Trophoblast cell (in vitro differentiated cells and primary cell): ENCODE results near the gene ANO8.

ENCODE experiments used
- DNase-seq, 2 donors: peaks; one replicate each; pipeline ENCODE4 v3.0.0-alpha.2; 2016
- H2AFZ ChIP-seq: 2 replicates; pipeline ENCODE4 v1.6.1; 2013; ENCODE audit warnings: low read length, moderate library complexity, mild to moderate bottlenecking; ENCODE audit not compliant: insufficient read depth, poor library complexity
- H2AK5ac ChIP-seq: 2 replicates; pipeline ENCODE4 v1.6.1; 2013; ENCODE audit warnings: mild to moderate bottlenecking, low read length
- H2BK120ac ChIP-seq: 2 replicates; pipeline ENCODE4 v1.6.1; 2013; ENCODE audit warnings: low read length, mild to moderate bottlenecking, moderate library complexity; ENCODE audit not compliant: insufficient read depth, poor library complexity
- H2BK12ac ChIP-seq: 2 replicates; pipeline ENCODE4 v1.6.1; 2013; ENCODE audit warnings: mild to moderate bottlenecking, low read length, moderate library complexity
- H2BK5ac ChIP-seq: 2 replicates; pipeline ENCODE4 v1.6.1; 2013; ENCODE audit warnings: low read length, low read depth, moderate library complexity, mild to moderate bottlenecking; ENCODE audit not compliant: poor library complexity
- H3K14ac ChIP-seq: 2 replicates; pipeline ENCODE4 v1.6.1; 2013; ENCODE audit warnings: mild to moderate bottlenecking, low read length
- H3K18ac ChIP-seq: 2 replicates; pipeline ENCODE4 v1.6.1; 2013; ENCODE audit warnings: mild to moderate bottlenecking, low read length
- H3K23ac ChIP-seq: 2 replicates; pipeline ENCODE4 v1.6.1; 2013; ENCODE audit warnings: low read length
- H3K27ac ChIP-seq: 2 replicates; pipeline ENCODE4 v1.5.1; 2013; ENCODE audit warnings: low read depth, mild to moderate bottlenecking, inconsistent platforms, low read length, moderate library complexity
- H3K27me3 ChIP-seq: 2 replicates; pipeline ENCODE4 v1.6.1; 2013; ENCODE audit warnings: inconsistent platforms, mild to moderate bottlenecking, low read length, moderate library complexity; ENCODE audit not compliant: insufficient read depth
- H3K36me3 ChIP-seq, 2 experiments: 1 replicate in 1 of 2; 2 replicates in 1 of 2; pipeline ENCODE4 v1.6.1; 2013; ENCODE audit warnings: low read length in 2 of 2, mild to moderate bottlenecking in 2 of 2, moderate library complexity in 1 of 2; ENCODE audit not compliant: insufficient read depth in 2 of 2, control insufficient read depth in 1 of 2
- H3K4ac ChIP-seq: 2 replicates; pipeline ENCODE4 v1.6.1; 2013; ENCODE audit warnings: low read depth, mild to moderate bottlenecking, low read length, moderate library complexity
- H3K4me1 ChIP-seq, 2 experiments: 1 replicate in 1 of 2; 2 replicates in 1 of 2; pipeline ENCODE4 v1.6.1; 2013; ENCODE audit warnings: low read length in 2 of 2, mild to moderate bottlenecking in 2 of 2, moderate library complexity in 1 of 2; ENCODE audit not compliant: insufficient read depth in 2 of 2, control insufficient read depth in 1 of 2
- H3K4me2 ChIP-seq: 2 replicates; pipeline ENCODE4 v1.6.1; 2013; ENCODE audit warnings: inconsistent platforms, mild to moderate bottlenecking, low read length, moderate library complexity
- H3K4me3 ChIP-seq: 2 replicates; pipeline ENCODE4 v1.5.1; 2013; ENCODE audit warnings: mild to moderate bottlenecking, low read depth, low read length, inconsistent platforms
- H3K79me1 ChIP-seq: one replicate; pipeline ENCODE4 v1.6.1; 2013; ENCODE audit warnings: low read length
- H3K79me2 ChIP-seq: 2 replicates; pipeline ENCODE4 v1.6.1; 2013; ENCODE audit warnings: low read length, mild to moderate bottlenecking; ENCODE audit not compliant: control insufficient read depth, insufficient read depth, poor library complexity
- H3K9ac ChIP-seq: 2 replicates; pipeline ENCODE4 v1.6.1; 2013; ENCODE audit warnings: mild to moderate bottlenecking, low read length
- H3K9me3 ChIP-seq: 2 replicates; pipeline ENCODE4 v1.6.1; 2013; ENCODE audit warnings: low read depth, mild to moderate bottlenecking, control low read depth, inconsistent platforms, low read length; ENCODE audit not compliant: insufficient read depth
- H4K12ac ChIP-seq: 2 replicates; pipeline ENCODE4 v1.6.1; 2013; ENCODE audit warnings: low read depth, mild to moderate bottlenecking, low read length, moderate library complexity
- H4K8ac ChIP-seq: 2 replicates; pipeline ENCODE4 v1.6.1; 2013; ENCODE audit warnings: low read depth, mild to moderate bottlenecking, low read length, moderate library complexity
- H4K91ac ChIP-seq: one replicate; pipeline ENCODE4 v1.6.1; 2013; ENCODE audit warnings: low read depth, mild to moderate bottlenecking, low read length, moderate library complexity
- WGBS: extraction: QIAGEN DNeasy Blood & Tissue Kit; methylation state at CpG from one replicate; pipeline ENCODE4 v1.1.7; 2013; ENCODE audit warnings: missing lambda C conversion rate; ENCODE audit not compliant: insufficient read length, insufficient coverage; ENCODE audit errors: extremely low coverage; 5-methylcytosine and 5-hydroxymethylcytosine counted together

ANO8 gene

DNA sequence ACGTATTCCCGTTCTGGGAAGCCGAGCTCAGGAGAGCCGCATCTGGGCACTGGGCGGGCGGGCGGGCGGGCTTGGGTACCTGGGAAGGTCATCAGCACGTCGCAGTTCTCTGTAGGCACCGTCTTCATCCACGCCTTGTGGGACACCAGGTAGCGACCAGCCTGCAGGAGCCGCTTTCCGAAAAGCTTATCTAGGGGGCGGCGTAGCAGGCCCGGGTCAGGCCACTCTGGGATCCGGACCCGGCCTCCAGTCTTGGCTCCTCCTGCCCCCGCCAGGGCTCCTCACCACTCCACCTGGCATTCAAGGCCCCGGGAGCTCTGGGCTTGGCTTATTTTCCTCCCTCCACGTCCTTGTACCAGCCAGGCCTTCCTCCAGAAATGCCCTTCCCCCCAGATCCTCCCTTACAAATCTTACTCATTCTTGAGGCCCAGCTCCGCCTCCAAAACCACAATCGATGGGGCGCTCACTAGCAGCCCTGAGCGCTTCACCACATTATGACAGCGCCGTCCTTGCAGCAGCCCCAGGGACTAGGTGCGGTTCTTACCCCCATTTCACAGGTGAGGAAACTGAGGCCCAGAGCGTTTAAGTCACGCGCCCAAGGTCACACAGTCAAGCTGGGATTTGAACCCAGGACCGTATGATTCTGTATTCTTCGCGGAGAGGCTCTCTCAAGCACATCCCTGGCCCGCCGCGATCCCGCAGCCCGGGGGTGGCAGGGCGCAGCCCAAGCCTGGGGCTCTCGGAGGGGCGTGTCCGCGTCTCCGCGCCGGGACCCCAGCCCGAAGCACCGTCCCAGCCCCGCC is 843 bp downstream of the ANO8 start:
- DNase-seq: peak in 1 of 2 donors; percentile 15
- H2BK12ac ChIP-seq: peak overlapping the region; percentile 25
- H3K27me3 ChIP-seq: no peaks in the 10 kb centered on the region
- H3K4me3 ChIP-seq: peak overlapping the region; percentile 89
- WGBS: no CpG with 5 or more reads among the region's 52 CpGs
- no peak overlapping the region for H3K23ac ChIP-seq
- peak overlapping the region; percentile 90 for H4K91ac ChIP-seq
- H4K8ac ChIP-seq: peak overlapping the region; percentile 88
- H3K14ac ChIP-seq: peak overlapping the region; percentile 90
- peak overlapping the region; percentile 90 for H3K4me2 ChIP-seq
- H3K18ac ChIP-seq: peak overlapping the region; percentile 19
- peak overlapping the region; percentile 6 for H3K4ac ChIP-seq
- H3K9ac ChIP-seq: no peak overlapping the region
- peak overlapping the region; percentile 64 for H2BK120ac ChIP-seq
- no peak overlapping the region for H2BK5ac ChIP-seq
- H3K36me3 ChIP-seq: peaks cover 2 to 10% of the 10 kb centered on the region in 2 experiments
- peaks cover 26% of the 10 kb centered on the region for H3K79me1 ChIP-seq
- H2AK5ac ChIP-seq: peak overlapping the region; percentile 63
- peak overlapping the region; percentile 20 for H4K12ac ChIP-seq
- peaks cover 5% of the 10 kb centered on the region for H3K79me2 ChIP-seq
- peak overlapping the region; percentile 70 for H3K27ac ChIP-seq
- H3K4me1 ChIP-seq: peaks cover 24 to 25% of the 10 kb centered on the region in 2 experiments
- H3K9me3 ChIP-seq: peaks cover 4% of the 10 kb centered on the region
- peak overlapping the region; percentile 96 for H2AFZ ChIP-seq

DNA sequence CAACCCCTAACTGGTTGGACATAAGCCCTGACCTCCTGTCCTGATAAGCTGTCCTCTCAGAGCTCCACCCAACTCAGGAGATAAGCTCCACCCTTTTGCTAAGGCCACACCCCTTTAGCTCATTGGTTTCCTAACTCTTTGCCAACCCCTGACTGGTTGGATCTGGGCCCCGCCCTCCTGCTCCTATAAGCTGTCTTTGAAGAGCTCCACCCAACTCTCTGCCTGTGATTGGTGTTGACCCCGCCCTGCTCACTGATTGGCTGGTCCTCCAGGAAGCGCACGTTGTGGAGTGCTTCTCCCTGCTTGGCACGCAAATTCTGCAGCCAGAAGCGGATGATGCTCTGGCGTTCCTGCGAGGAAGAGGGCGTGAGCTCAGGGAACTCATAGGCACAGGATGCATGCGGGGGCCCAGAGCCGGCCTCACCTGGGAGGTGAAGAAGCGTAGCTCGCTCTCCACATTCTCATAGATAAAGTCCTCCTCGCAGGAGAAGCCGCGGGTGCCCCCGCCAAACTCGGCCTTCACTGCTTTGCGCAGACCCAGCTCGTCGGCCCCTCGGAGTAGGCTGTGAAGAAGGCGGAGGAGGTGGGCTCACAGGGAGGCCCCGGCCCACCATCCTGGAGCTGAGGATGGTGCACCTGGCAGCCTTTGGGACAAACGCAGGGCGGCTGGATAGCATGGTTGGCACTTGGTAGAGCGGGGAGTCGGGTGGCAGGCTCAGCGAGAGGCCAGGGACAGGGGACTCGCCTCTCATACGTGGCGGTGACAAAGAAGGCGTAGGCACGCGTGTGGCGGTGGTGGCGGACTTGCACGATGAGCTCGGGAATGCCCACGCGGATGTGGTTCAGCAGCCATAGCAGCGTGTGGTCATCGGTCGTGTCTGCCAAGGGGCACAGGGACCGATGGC is 1.7 kb downstream of the ANO8 start:
- DNase-seq: peak in 1 of 2 donors; percentile 28
- WGBS: no CpG with 5 or more reads among the region's 45 CpGs
- Histone ChIP-seq H4K91ac (no peak overlapping the region), H3K4me1 (peaks cover 20 to 22% of the 10 kb centered on the region in 2 experiments), H3K23ac (no peak overlapping the region), H2AK5ac (no peak overlapping the region), H4K8ac (no peak overlapping the region), H3K4me3 (peak overlapping the region; percentile 7), H3K36me3 (peaks cover 2 to 10% of the 10 kb centered on the region in 2 experiments), H3K18ac (peak overlapping the region; percentile 1), H2AFZ (no peak overlapping the region), H3K14ac (no peak overlapping the region), H2BK12ac (no peak overlapping the region), H3K9me3 (peaks cover 4% of the 10 kb centered on the region), H3K27ac (no peak overlapping the region), H3K4me2 (no peak overlapping the region), H4K12ac (no peak overlapping the region), H3K79me1 (peaks cover 30% of the 10 kb centered on the region), H2BK120ac (no peak overlapping the region), H3K4ac (no peak overlapping the region), H3K79me2 (peaks cover 9% of the 10 kb centered on the region), H3K27me3 (no peaks in the 10 kb centered on the region), H3K9ac (no peak overlapping the region), H2BK5ac (no peak overlapping the region)

GRCh38 chr19:17332360-17332676 is 2.3 kb downstream of the ANO8 start:
- H3K4ac ChIP-seq: no peak overlapping the region
- no peak overlapping the region for H2BK12ac ChIP-seq
- H3K4me2 ChIP-seq: no peak overlapping the region
- H2BK5ac ChIP-seq: no peak overlapping the region
- no peak overlapping the region for H4K12ac ChIP-seq
- no peak overlapping the region for H3K27ac ChIP-seq
- H3K79me2 ChIP-seq: peaks cover 9% of the 10 kb centered on the region
- peaks cover 19 to 21% of the 10 kb centered on the region in 2 experiments for H3K4me1 ChIP-seq
- H3K14ac ChIP-seq: no peak overlapping the region
- H3K4me3 ChIP-seq: no peak overlapping the region
- WGBS: no CpG with 5 or more reads among the region's 8 CpGs
- H3K9ac ChIP-seq: no peak overlapping the region
- H4K8ac ChIP-seq: no peak overlapping the region
- peaks cover 4% of the 10 kb centered on the region for H3K9me3 ChIP-seq
- peaks cover 26% of the 10 kb centered on the region for H3K79me1 ChIP-seq
- no peak overlapping the region for H3K18ac ChIP-seq
- no peak overlapping the region for H2BK120ac ChIP-seq
- H3K36me3 ChIP-seq: peaks cover 2 to 10% of the 10 kb centered on the region in 2 experiments
- H2AK5ac ChIP-seq: no peak overlapping the region
- no peak for DNase-seq
- no peak overlapping the region for H2AFZ ChIP-seq
- H4K91ac ChIP-seq: no peak overlapping the region
- no peaks in the 10 kb centered on the region for H3K27me3 ChIP-seq
- H3K23ac ChIP-seq: no peak overlapping the region

- H3K4ac ChIP-seq: no peak overlapping the region
- no peaks in the 10 kb centered on the region for H3K27me3 ChIP-seq
- no peak overlapping the region for H2BK5ac ChIP-seq
- H4K12ac ChIP-seq: no peak overlapping the region
- peaks cover 27 to 29% of the 10 kb centered on the region in 2 experiments for H3K4me1 ChIP-seq
- no peak overlapping the region for H3K4me2 ChIP-seq
- H2AK5ac ChIP-seq: no peak overlapping the region
- WGBS: no CpG with 5 or more reads among the region's 13 CpGs
- H4K8ac ChIP-seq: no peak overlapping the region
- no peak overlapping the region for H2AFZ ChIP-seq
- H3K4me3 ChIP-seq: no peak overlapping the region
- no peak for DNase-seq
- H3K23ac ChIP-seq: no peak overlapping the region
- H3K9me3 ChIP-seq: peaks cover 4% of the 10 kb centered on the region
- H3K79me2 ChIP-seq: peaks cover 7% of the 10 kb centered on the region
- peaks cover 2 to 10% of the 10 kb centered on the region in 2 experiments for H3K36me3 ChIP-seq
- no peak overlapping the region for H3K14ac ChIP-seq
- H3K79me1 ChIP-seq: peaks cover 20% of the 10 kb centered on the region
- H2BK12ac ChIP-seq: no peak overlapping the region
- no peak overlapping the region for H3K18ac ChIP-seq
- H3K9ac ChIP-seq: no peak overlapping the region
- H3K27ac ChIP-seq: no peak overlapping the region
- H2BK120ac ChIP-seq: no peak overlapping the region
- no peak overlapping the region for H4K91ac ChIP-seq
Measured at GRCh38 chr19:17331045-17331558, 3.6 kb downstream of the ANO8 start.
